Thymus (tissue), 11 donors: ENCODE results near the gene QDPR. TPM values are rescaled to one million over a fixed set of nuclear protein-coding genes. Genes with fewer than 3 reads are reported as not detected.

ENCODE experiments used
- DNase-seq, 9 donors: peaks; one replicate each; pipeline ENCODE4 v3.0.0-alpha.2; 2013; ENCODE audit warnings: low spot score in 9 of 9, low read depth in 6 of 9, missing footprints in 1 of 9
- H3K27ac ChIP-seq, 2 donors: one replicate each; pipeline ENCODE4 v1.5.1; 2013; ENCODE audit warnings: control low read depth in 1 of 2, low read depth in 1 of 2, low read length in 1 of 2, mild to moderate bottlenecking in 1 of 2, moderate library complexity in 1 of 2
- H3K27me3 ChIP-seq, 2 donors: one replicate each; pipeline ENCODE4 v1.5.1; 2013; ENCODE audit warnings: low read length in 1 of 2; ENCODE audit not compliant: control insufficient read depth in 2 of 2, insufficient read depth in 1 of 2
- H3K36me3 ChIP-seq, 2 donors: one replicate each; pipeline ENCODE4 v1.5.1; 2013; ENCODE audit warnings: low read length in 1 of 2, mild to moderate bottlenecking in 1 of 2, moderate library complexity in 1 of 2; ENCODE audit not compliant: control insufficient read depth in 2 of 2, insufficient read depth in 2 of 2
- H3K4me1 ChIP-seq, 2 donors: one replicate each; pipeline ENCODE4 v1.5.1; 2013; ENCODE audit warnings: low read length in 2 of 2; ENCODE audit not compliant: control insufficient read depth in 2 of 2, insufficient read depth in 2 of 2
- H3K4me3 ChIP-seq, 2 donors: one replicate each; pipeline ENCODE4 v1.5.1; 2013; ENCODE audit warnings: low read length in 2 of 2, control low read depth in 1 of 2, mild to moderate bottlenecking in 1 of 2
- H3K9me3 ChIP-seq, 2 donors: one replicate each; pipeline ENCODE4 v1.5.1; 2013; ENCODE audit warnings: low read length in 1 of 2, mild to moderate bottlenecking in 1 of 2; ENCODE audit not compliant: control insufficient read depth in 2 of 2, insufficient read depth in 1 of 2
- WGBS: extraction: QIAGEN DNeasy Blood & Tissue Kit; methylation state at CpG from one replicate; pipeline ENCODE4 v1.1.7; 2013; 5-methylcytosine and 5-hydroxymethylcytosine counted together
- polyA plus RNA-seq: library from polyadenylated mRNA; stranded (reverse); fragments of 200-250 nt; gene quantifications from one replicate; pipeline ENCODE4 v1.2.3, GENCODE V29; 2013
- total RNA-seq: library from RNA; stranded (reverse); fragments of 120-200 nt; gene quantifications from one replicate; pipeline ENCODE4 v1.2.4, GENCODE V29; 2013
- donor health status: healthy.

Gene QDPR
- total and polyA plus RNA-seq, 2 donors: 4.5 to 19.5 TPM

- Histone ChIP-seq H3K27ac (no peak overlapping the region), H3K4me3 (no peak overlapping the region), H3K9me3 (no peaks in the 10 kb centered on the region), H3K27me3 (no peaks in the 10 kb centered on the region), H3K36me3 (peaks cover 9 to 25% of the 10 kb centered on the region in 2 donors), H3K4me1 (peaks cover 6 to 19% of the 10 kb centered on the region in 2 donors)
- 94% methylated on average over 8 of the region's 8 CpGs for WGBS
- no peak for DNase-seq
Measured at GRCh38 chr4:17489721-17490120, 22.2 kb downstream of the QDPR start.

GRCh38 chr4:17489123-17489522 lies 22.8 kb downstream of the QDPR start:
- Histone ChIP-seq H3K4me3 (no peak overlapping the region), H3K36me3 (peaks cover 9 to 25% of the 10 kb centered on the region in 2 donors), H3K27ac (no peak overlapping the region), H3K27me3 (no peaks in the 10 kb centered on the region), H3K9me3 (no peaks in the 10 kb centered on the region), H3K4me1 (peaks cover 6 to 19% of the 10 kb centered on the region in 2 donors)
- 32% methylated on average over 5 of the region's 5 CpGs for WGBS
- DNase-seq: peak in 1 of 9 donors; percentile 32

GRCh38 chr4:17482716-17483115 lies 29.2 kb downstream of the QDPR start:
- H3K27me3 ChIP-seq: no peaks in the 10 kb centered on the region
- peaks cover 5% of the 10 kb centered on the region in 2 donors for H3K36me3 ChIP-seq
- H3K27ac ChIP-seq: no peak overlapping the region
- no peaks in the 10 kb centered on the region for H3K9me3 ChIP-seq
- 91% methylated on average over 2 of the region's 2 CpGs for WGBS
- no peak overlapping the region for H3K4me3 ChIP-seq
- no peaks in the 10 kb centered on the region for H3K4me1 ChIP-seq
- no peak for DNase-seq

GRCh38 chr4:17480955-17481354 lies 30.9 kb downstream of the QDPR start:
- no peak for DNase-seq
- Histone ChIP-seq H3K9me3 (no peaks in the 10 kb centered on the region), H3K27me3 (no peaks in the 10 kb centered on the region), H3K36me3 (no peaks in the 10 kb centered on the region), H3K4me3 (no peak overlapping the region), H3K4me1 (peaks cover 0 to 13% of the 10 kb centered on the region in 2 donors), H3K27ac (no peak overlapping the region)
- WGBS: 95% methylated on average over 2 of the region's 2 CpGs

GRCh38 chr4:17480210-17480927 lies 31.5 kb downstream of the QDPR start:
- Histone ChIP-seq H3K27ac (no peak overlapping the region), H3K4me1 (peaks cover 0 to 13% of the 10 kb centered on the region in 2 donors), H3K27me3 (no peaks in the 10 kb centered on the region), H3K36me3 (no peaks in the 10 kb centered on the region), H3K4me3 (no peak overlapping the region), H3K9me3 (no peaks in the 10 kb centered on the region)
- no peak for DNase-seq
- 97% methylated on average over 7 of the region's 7 CpGs for WGBS

GRCh38 chr4:17477774-17478472 lies 34.0 kb downstream of the QDPR start:
- Histone ChIP-seq H3K9me3 (no peaks in the 10 kb centered on the region), H3K4me1 (peaks cover 0 to 13% of the 10 kb centered on the region in 2 donors), H3K27me3 (no peaks in the 10 kb centered on the region), H3K4me3 (no peak overlapping the region), H3K36me3 (no peaks in the 10 kb centered on the region), H3K27ac (no peak overlapping the region)
- 86% methylated on average over 9 of the region's 9 CpGs for WGBS
- no peak for DNase-seq

- WGBS: 15% methylated on average over 3 of the region's 3 CpGs
- Histone ChIP-seq H3K36me3 (no peaks in the 10 kb centered on the region), H3K4me1 (peaks cover 0 to 13% of the 10 kb centered on the region in 2 donors), H3K27me3 (no peaks in the 10 kb centered on the region), H3K27ac (no peak overlapping the region), H3K4me3 (no peak overlapping the region), H3K9me3 (no peaks in the 10 kb centered on the region)
- peak in 1 of 9 donors; percentile 13 for DNase-seq
Measured at GRCh38 chr4:17476853-17477252, 35.0 kb downstream of the QDPR start.

GRCh38 chr4:17475481-17475880 lies 36.4 kb downstream of the QDPR start:
- no peaks in the 10 kb centered on the region for H3K36me3 ChIP-seq
- H3K4me1 ChIP-seq: peaks cover 0 to 13% of the 10 kb centered on the region in 2 donors
- H3K9me3 ChIP-seq: no peaks in the 10 kb centered on the region
- H3K27me3 ChIP-seq: no peaks in the 10 kb centered on the region
- H3K4me3 ChIP-seq: no peak overlapping the region
- DNase-seq: no peak
- H3K27ac ChIP-seq: no peak overlapping the region

- H3K36me3 ChIP-seq: no peaks in the 10 kb centered on the region
- H3K9me3 ChIP-seq: no peaks in the 10 kb centered on the region
- DNase-seq: no peak
- WGBS: 96% methylated on average over 11 of the region's 11 CpGs
- no peaks in the 10 kb centered on the region for H3K27me3 ChIP-seq
- H3K4me1 ChIP-seq: no peaks in the 10 kb centered on the region
- H3K4me3 ChIP-seq: no peak overlapping the region
- H3K27ac ChIP-seq: no peak overlapping the region
Measured at GRCh38 chr4:17469931-17470674, 41.8 kb downstream of the QDPR start.
